GM18499 (cell line): Measurements from ENCODE around the gene IL16.

Source experiments
- ATAC-seq: cut with Tn5 transposase; IDR thresholded peaks from one replicate; pipeline ENCODE4 v1.9.1; 2021; ENCODE audit warnings: moderate number of reproducible peaks; ENCODE audit not compliant: insufficient read depth, unreplicated experiment

Gene IL16

GRCh38 chr15:81303244-81304225 lies 106.9 kb downstream of the IL16 start:
- no peak for ATAC-seq

GRCh38 chr15:81304226-81304625 lies 107.5 kb downstream of the IL16 start:
- no peak for ATAC-seq

- ATAC-seq: no peak
Measured at GRCh38 chr15:81308260-81308659, 111.6 kb downstream of the IL16 start.

- no peak for ATAC-seq
Measured at GRCh38 chr15:81309647-81310450, 113.2 kb downstream of the IL16 start.

- no peak for ATAC-seq
Measured at GRCh38 chr15:81310480-81310879, 113.8 kb downstream of the IL16 start.

DNA sequence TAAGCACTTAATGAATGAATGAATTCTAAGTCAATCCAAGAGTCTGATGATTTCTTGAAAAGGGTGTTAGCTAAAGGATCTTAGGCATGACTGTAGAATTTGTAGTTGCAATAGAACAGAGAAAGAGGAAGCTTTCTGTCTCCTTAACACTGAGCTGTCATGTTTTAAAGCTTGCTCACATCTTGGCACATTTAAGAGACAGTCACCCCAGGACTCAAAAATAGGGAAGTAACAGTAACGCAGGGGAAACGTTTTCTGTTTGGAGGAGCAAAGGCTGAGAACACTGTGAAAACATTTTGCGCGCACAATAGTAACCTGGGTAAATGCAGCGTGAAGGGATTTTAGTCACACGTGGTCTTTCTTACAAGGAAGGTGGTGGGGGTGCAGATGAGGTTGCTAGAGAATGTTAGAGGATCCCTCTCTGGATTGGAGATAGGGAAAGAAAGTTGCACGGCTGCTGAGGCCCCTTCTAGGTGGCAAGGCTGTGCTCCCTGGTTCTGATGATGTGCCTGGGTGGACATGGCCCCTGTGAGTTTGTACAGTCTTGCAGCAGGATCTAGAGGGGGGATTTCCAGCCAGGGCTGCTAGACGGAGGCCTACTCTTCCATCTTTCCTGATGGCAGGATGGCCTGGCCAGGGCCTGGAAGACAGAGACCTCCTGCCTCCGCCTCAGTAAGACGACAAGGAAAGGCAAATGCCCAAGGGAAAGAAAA lies 115.2 kb downstream of the IL16 start:
- no peak for ATAC-seq

DNA sequence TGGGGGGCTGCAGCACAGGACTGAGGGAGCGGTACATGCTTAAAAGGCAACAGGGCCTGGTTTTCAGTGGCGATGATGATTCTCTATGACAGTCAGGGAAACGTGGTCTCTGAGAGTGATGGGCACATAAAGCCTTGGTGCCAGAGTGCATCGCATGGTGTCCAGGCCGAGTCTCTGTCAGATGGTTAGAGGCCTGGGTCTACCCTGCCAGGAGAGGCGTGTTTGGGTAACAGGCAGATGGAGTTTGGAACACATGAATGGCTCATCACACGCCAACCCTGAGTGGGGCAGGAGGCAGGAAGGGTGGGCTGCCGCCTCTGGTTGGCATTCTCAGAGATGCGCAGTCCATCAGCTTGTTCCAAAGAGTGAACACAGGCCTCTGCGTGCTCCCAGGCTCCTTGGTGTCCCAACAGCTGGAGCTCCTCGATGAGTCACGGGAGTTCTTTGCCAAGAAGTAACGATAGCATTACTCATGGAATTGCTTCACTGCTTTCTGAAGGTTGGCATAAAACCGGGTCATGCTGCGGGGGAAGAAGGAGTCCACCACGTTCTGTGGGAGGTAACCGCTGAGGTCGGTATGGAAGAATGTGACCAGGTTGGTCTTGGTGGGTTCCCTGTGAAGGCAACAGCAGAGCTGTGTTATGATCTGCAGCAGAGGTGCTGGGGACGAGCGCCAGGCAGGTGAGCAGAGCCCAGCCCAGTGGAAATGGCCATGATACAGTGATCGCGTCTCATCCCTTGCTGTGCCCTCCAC lies 116.3 kb downstream of the IL16 start:
- no peak for ATAC-seq

DNA sequence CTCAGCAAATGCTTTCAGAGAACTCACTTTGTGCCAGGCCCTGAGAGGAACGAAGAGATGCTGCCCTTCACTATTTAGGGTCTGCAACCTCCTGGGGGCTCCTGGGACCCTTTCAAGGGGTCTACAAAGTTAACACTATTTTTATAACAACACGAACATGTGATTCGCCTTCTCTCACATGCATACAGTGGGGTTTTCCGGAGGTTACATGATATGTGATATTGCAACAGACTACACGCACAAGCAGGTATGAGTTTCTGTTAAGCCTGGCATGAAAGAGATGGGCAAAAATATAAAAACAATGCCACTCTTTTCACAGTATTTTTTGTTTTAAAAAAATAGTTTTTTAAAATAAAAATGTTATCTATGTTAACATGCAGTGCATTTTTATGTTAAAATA lies 117.0 kb downstream of the IL16 start:
- ATAC-seq: no peak

DNA sequence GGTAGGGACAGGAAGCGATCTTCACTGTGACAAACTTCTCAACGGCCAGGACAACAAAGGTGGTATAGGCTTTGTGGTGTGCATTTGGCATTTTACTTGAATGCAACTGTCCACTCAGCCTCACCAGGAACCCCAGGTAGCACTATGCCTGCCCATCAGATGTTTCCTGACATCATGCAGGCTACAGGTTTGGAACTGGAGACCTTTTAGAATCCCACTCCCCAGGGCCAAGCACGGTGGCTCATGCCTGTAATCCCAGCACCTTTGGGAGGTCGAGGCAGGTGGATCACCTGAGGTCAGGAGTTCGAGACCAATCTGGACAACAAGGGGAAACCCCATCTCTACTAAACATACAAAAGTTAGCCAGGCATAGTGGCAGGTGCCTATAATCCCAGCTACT lies 117.7 kb downstream of the IL16 start:
- no peak for ATAC-seq

DNA sequence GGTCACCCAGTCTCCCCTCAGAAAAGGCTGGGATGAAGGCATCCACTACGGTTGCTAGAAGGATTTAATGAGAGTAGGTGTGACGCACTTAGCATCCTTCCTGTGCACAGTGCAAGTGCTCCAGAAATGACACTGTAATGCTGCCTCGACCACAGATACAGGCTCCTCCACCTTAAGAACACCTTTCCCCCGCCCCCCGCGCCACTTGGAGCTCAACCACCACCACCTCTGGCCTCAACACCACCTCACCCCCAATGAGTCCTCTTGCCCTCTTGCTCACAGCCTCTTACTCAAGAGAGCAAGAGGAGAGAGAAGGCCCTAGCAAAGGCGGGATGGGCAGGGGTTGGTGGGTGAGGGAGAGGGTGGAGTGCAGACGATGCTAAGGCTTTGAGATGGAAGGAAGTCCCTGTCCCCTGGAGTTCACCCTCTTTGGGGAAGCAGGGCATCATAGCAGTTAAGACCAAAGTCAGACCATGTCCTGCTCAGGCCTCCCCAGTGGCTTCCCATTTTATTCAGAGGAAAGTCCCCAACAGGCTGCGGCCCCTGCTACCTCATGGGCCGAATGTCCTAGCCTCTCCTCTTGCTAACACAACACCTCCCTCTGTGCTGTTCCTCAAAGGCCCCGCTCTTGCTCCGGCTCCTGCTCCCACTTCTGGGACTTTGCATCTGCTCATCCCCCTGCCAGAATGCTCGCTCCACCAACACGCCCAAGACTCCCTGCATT lies 118.9 kb downstream of the IL16 start:
- no peak for ATAC-seq

DNA sequence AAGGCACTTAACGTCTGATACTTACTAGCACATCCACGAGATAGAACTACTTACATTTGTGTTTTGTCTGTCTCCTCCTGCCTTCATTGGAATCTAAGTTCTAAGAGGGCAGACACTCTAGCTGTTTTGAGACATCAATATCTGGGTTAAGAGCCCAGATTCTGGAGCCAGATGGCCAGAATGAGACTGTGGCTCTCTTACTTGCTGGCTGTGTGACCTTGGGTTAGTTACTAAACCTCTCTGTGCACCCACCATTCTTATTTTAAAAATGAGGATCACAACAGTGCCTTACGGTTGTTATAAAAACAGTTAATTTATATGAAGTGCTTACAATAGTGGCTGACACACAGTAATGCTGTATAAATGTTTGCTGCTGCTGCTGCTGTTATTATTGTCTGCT lies 119.6 kb downstream of the IL16 start:
- ATAC-seq: no peak

- ATAC-seq: no peak
Measured at GRCh38 chr15:81317642-81318017, 121.0 kb downstream of the IL16 start.

DNA sequence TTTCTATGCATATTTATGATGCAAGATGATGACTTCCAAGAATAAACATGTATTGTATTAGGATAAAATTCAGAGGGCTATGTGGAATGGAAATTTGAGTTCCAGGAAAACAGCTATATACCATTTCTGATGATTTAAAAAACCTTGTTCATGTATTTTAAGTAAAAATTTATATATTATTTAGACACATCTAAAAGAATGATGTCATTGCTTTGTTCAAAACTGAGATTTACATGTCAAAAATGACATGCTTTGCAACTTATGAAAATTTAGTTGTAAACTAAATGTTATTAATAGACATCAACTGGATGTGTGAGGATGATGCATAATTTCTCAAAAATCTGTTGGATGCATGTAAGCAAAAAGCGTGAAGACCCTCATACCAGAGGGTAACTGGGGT lies 125.0 kb downstream of the IL16 start:
- no peak for ATAC-seq

GRCh38 chr15:81322676-81323253 lies 126.1 kb downstream of the IL16 start:
- no peak for ATAC-seq

DNA sequence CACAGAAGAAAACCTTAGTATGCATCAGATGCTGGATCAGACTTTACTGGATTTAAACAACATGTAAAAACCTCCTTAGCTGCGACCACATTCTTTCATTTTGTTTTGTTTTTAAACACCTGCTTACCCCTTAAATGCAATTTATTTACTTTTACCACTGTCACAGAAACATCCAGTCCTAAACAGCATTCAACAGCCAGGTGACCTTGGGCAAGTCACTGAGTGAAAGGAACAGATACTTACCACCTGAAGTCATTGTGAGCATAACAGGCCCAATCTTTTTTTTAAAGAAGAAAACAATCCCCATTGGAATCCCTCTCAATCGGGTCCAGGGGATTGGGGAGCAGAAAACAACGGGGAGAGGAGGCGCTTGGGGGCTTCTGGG lies 126.9 kb downstream of the IL16 start:
- ATAC-seq: no peak

DNA sequence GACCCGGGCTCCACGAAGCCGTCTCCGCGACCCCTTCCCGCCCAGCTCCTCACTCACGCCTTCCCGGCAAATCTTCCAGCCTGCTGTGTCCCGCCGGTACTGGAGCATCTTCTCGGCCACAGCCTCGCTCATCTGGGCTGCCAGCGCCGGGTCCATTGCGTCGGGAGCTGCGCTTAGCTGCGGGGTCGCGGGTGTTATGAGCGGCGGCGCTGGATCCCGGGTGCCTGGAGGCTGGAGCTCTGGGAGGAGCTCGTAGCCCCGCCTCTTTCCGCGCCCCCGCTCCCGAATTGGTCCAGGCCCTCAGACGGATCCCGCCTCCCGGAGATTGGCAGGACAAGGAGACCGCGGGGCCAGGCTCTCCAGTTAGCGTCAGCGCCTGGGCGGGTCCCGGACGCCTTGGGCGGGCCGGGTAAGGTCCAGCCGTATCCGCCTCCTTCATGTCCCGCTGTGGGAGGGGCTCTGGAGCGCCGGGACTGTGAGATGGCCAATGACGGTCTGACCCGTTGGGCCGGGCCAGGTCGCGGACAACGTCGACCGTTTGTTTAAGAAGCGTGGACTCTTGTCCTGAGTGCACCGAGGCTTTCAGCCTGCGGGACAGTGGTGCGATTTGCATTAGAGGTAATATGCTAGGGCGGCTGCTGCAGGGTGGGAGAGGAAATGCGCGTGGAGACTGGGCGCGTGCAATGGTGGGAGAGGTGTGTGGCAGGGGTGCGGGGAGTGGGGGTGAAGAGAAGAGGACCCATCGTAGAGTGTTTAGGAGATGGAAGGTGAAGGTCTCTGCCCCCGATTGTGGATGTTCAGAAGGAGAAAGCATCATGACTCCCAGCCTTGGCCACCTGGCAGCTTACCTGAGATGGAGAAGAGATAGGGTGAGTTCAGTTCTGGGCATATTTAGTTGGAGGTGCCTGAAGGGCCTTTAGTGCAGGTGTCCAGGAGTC lies 127.5 kb downstream of the IL16 start, which contains the start of gene STARD5:
TSS of gene STARD5 (minus strand) at position 198 of the 938 bp plus-strand sequence. CDS start at position 156, 42 bp downstream.
- peak; percentile 84 for ATAC-seq

DNA sequence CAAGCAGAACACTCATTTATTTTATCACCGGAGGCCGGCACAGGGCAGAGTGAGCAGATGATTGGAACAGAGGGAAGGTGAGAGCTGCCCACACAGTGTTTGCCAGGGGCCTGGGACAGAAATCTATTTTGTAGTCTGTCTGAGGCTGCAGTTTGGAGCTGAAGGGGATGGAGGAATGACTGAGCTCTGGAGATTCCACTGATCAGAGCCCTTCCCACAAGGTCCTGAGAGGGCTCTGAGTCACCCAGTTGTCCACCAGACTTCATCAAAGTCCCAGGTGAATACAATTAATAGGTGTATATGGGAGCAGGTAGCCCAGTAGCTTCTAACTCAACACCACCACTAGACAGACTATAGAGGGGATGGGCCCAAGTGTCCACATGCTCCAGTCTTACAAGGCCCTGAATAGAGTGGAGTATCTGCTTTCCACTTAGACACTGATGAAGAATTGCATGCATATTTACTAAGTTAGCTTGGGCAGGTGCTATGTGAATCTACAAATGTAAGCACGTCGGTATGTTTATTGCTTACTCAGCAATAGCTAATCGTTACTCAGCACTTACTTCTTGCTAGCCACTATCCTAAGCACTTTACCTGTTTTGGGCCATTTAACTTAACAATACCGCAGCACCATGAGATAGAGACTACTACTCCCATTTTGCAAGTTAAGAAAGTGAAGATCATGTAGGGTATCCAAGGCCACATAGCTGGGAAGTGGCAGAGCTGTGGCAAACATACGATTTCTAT lies 130.0 kb downstream of the IL16 start:
- ATAC-seq: no peak
